PC-3 (cell line): ENCODE measurements around the gene ERFE.

Experiments used
- CTCF ChIP-seq: fragments of 300-600 bp; sonication (generic); conservative IDR thresholded peaks from 2 replicates; pipeline ENCODE4 v1.5.1; 2017; ENCODE audit warnings: antibody characterized with exemption, low read depth, mild to moderate bottlenecking, low read length
- EZH2phosphoT487 ChIP-seq: fragments of 300-600 bp; sonication (generic); IDR thresholded peaks from 2 replicates; pipeline ENCODE4 v1.6.1; 2018; ENCODE audit warnings: mild to moderate bottlenecking, antibody characterized with exemption, low read length, borderline replicate concordance

- no peak for TF ChIP-seq CTCF
- no peak for TF ChIP-seq EZH2phosphoT487
These were observed 26.9 kb upstream of the ERFE start for GRCh38 chr2:238131761-238132462.
